ENCODE results near the gene WAS. TPM values are rescaled to one million over a fixed set of nuclear protein-coding genes. Genes with fewer than 3 reads are reported as not detected.
"Not testable (repeated sequence)": the region's sequence is repeated elsewhere in the genome, so short reads cannot be mapped to it uniquely, and the experiment has no call there.

The WAS gene
- total and polyA plus RNA-seq, 4 donors: 1.0 to 5.6 (median 4.1) TPM

DNA sequence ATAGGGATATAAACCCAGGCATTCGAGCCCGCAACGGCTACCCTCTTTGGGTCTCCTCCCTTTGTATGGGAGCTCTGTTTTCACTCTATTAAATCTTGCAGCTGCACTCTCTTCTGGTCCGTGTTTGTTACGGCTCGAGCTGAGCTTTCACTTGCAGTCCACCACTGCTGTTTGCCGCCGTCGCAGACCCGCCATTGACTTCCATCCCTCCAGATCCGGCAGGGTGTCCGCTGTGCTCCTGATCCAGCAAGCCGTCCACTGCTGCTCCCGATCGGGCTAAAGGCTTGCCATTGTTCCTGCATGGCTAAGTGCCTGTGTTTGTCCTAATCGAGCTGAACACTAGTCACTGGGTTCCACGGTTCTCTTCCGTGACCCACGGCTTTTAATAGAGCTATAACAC lies 28.9 kb upstream of the WAS start:
- WGBS: 44% methylated on average over 19 of the region's 19 CpGs
- not testable (repeated sequence) for H3K27ac ChIP-seq (ENCODE audit: low read depth in 1 of 2, low read length in 2 of 2); H3K9me3 ChIP-seq (ENCODE audit: control insufficient read depth in 4 of 4, low read length in 3 of 4); DNase-seq (ENCODE audit: low spot score); H3K9ac ChIP-seq (ENCODE audit: low read depth in 1 of 2, low read length in 2 of 2); H3K4me3 ChIP-seq (ENCODE audit: low read depth in 1 of 3, low read length in 3 of 3); H3K36me3 ChIP-seq (ENCODE audit: control insufficient read depth in 4 of 4, insufficient read depth in 3 of 4, low read depth in 1 of 4, low read length in 3 of 4); H3K4me1 ChIP-seq (ENCODE audit: control insufficient read depth in 4 of 4, insufficient read depth in 4 of 4, low read length in 3 of 4); H3K27me3 ChIP-seq (ENCODE audit: control insufficient read depth in 4 of 4, insufficient read depth in 4 of 4, low read length in 3 of 4)

DNA sequence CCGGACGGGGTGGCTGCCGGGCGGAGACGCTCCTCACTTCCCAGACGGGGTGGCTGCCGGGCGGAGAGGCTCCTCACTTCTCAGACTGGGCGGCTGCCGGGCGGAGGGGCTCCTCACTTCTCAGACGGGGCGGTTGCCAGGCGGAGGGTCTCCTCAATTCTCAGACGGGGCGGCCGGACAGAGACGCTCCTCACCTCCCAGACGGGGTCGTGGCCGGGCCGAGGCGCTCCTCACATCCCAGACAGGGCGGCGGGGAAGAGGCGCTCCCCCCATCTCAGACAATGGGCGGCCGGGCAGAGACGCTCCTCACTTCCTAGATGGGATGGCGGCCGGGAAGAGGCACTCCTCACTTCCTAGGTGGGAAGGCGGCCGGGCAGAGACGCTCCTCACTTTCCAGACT lies 23.9 kb upstream of the WAS start:
- not testable (repeated sequence) for H3K9me3 ChIP-seq (ENCODE audit: control insufficient read depth in 4 of 4, low read length in 3 of 4); H3K4me1 ChIP-seq (ENCODE audit: control insufficient read depth in 4 of 4, insufficient read depth in 4 of 4, low read length in 3 of 4); DNase-seq (ENCODE audit: low spot score); H3K4me3 ChIP-seq (ENCODE audit: low read depth in 1 of 3, low read length in 3 of 3); H3K9ac ChIP-seq (ENCODE audit: low read depth in 1 of 2, low read length in 2 of 2); H3K36me3 ChIP-seq (ENCODE audit: control insufficient read depth in 4 of 4, insufficient read depth in 3 of 4, low read depth in 1 of 4, low read length in 3 of 4); H3K27me3 ChIP-seq (ENCODE audit: control insufficient read depth in 4 of 4, insufficient read depth in 4 of 4, low read length in 3 of 4); H3K27ac ChIP-seq (ENCODE audit: low read depth in 1 of 2, low read length in 2 of 2)
- WGBS: 96% methylated on average over 30 of the region's 34 CpGs

DNA sequence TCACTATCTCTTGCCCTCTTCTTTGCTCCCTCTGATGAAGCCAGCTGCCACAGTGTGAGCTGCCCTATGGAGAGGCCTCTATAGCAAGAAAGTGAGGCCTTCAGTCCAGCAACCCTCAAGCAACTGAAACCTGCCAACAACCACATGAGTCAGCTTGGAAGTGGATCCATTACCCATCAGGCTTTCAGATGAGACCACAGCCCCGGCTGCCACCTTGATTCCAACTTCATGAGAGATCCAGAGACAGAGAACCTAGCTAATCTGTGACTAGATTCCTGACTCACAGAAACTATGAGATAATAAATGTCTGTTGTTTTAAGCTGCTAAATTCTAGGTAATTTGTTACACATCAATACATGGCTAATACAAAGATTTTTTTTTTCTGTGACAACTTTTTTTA lies 20.4 kb upstream of the WAS start:
- H3K9ac ChIP-seq (ENCODE audit: low read depth in 1 of 2, low read length in 2 of 2): no peak overlapping the region
- H3K4me3 ChIP-seq (ENCODE audit: low read depth in 1 of 3, low read length in 3 of 3): no peak overlapping the region
- H3K4me1 ChIP-seq (ENCODE audit: control insufficient read depth in 4 of 4, insufficient read depth in 4 of 4, low read length in 3 of 4): no peaks in the 10 kb centered on the region
- 100% methylated on average over 1 of the region's 1 CpG for WGBS
- no peaks in the 10 kb centered on the region for H3K36me3 ChIP-seq (ENCODE audit: control insufficient read depth in 4 of 4, insufficient read depth in 3 of 4, low read depth in 1 of 4, low read length in 3 of 4)
- H3K27me3 ChIP-seq (ENCODE audit: control insufficient read depth in 4 of 4, insufficient read depth in 4 of 4, low read length in 3 of 4): no peaks in the 10 kb centered on the region
- no peak for DNase-seq (ENCODE audit: low spot score)
- H3K9me3 ChIP-seq (ENCODE audit: control insufficient read depth in 4 of 4, low read length in 3 of 4): peaks cover 0 to 1% (median 0%) of the 10 kb centered on the region in 4 donors
- TF ChIP-seq REST (IDR thresholded peaks at IDR 0.05) (no peak), EGR1 (IDR thresholded peaks at IDR 0.05; ENCODE audit: low read depth in 2 of 2) (no peak), FOXA1 (IDR thresholded peaks at IDR 0.05) (no peak), HNF4A (conservative IDR thresholded peaks at IDR 0.05) (no peak), GABPA (IDR thresholded peaks at IDR 0.05 in 1 of 2, conservative IDR thresholded peaks at IDR 0.05 in 1 of 2) (no peak), TAF1 (conservative IDR thresholded peaks at IDR 0.05) (no peak), YY1 (IDR thresholded peaks at IDR 0.05) (no peak), JUND (IDR thresholded peaks at IDR 0.05) (no peak), HNF4G (IDR thresholded peaks at IDR 0.05) (no peak), RXRA (IDR thresholded peaks at IDR 0.05) (no peak), SP1 (IDR thresholded peaks at IDR 0.05) (no peak), NR2F2 (IDR thresholded peaks at IDR 0.05) (no peak), MAX (IDR thresholded peaks at IDR 0.05) (no peak), ZBTB33 (IDR thresholded peaks at IDR 0.05) (no peak), RAD21 (IDR thresholded peaks at IDR 0.05) (no peak), FOXA2 (IDR thresholded peaks at IDR 0.05) (no peak)
- TF ChIP-seq, protein P1, sequence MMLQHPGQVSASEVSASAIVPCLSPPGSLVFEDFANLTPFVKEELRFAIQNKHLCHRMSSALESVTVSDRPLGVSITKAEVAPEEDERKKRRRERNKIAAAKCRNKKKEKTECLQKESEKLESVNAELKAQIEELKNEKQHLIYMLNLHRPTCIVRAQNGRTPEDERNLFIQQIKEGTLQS (IDR thresholded peaks at IDR 0.05): no peak
- TF ChIP-seq, protein P2, sequence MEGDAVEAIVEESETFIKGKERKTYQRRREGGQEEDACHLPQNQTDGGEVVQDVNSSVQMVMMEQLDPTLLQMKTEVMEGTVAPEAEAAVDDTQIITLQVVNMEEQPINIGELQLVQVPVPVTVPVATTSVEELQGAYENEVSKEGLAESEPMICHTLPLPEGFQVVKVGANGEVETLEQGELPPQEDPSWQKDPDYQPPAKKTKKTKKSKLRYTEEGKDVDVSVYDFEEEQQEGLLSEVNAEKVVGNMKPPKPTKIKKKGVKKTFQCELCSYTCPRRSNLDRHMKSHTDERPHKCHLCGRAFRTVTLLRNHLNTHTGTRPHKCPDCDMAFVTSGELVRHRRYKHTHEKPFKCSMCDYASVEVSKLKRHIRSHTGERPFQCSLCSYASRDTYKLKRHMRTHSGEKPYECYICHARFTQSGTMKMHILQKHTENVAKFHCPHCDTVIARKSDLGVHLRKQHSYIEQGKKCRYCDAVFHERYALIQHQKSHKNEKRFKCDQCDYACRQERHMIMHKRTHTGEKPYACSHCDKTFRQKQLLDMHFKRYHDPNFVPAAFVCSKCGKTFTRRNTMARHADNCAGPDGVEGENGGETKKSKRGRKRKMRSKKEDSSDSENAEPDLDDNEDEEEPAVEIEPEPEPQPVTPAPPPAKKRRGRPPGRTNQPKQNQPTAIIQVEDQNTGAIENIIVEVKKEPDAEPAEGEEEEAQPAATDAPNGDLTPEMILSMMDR (IDR thresholded peaks at IDR 0.05; ENCODE audit: low read depth, low read length, missing input control): no peak
- H3K27ac ChIP-seq (ENCODE audit: low read depth in 1 of 2, low read length in 2 of 2): no peak overlapping the region

Measured in liver (tissue), 9 donors.